Smooth muscle cell (in vitro differentiated cells): ENCODE results near the gene HIF1A. TPM values are rescaled to one million over a fixed set of nuclear protein-coding genes. Genes with fewer than 3 reads are reported as not detected.

Experiments
- DNase-seq: peaks from one replicate; lab custom pipeline; 2025; ENCODE audit not compliant: unreplicated experiment; lab: John Stamatoyannopoulos, UW
- H2AFZ ChIP-seq: fragments of 200-600 bp; sonication (generic); 2 replicates; pipeline ENCODE4 v1.6.0; 2016; ENCODE audit warnings: antibody characterized with exemption, low read depth, mild to moderate bottlenecking
- H3F3A ChIP-seq: fragments of 200-600 bp; sonication (generic); 2 replicates; pipeline ENCODE4 v1.6.0; 2017; ENCODE audit warnings: antibody characterized with exemption, low read depth
- H3K27ac ChIP-seq: fragments of 200-600 bp; sonication (generic); 2 replicates; pipeline ENCODE4 v1.5.1; 2016; ENCODE audit warnings: low read depth, mild to moderate bottlenecking
- H3K27me3 ChIP-seq: fragments of 200-600 bp; sonication (generic); 2 replicates; pipeline ENCODE4 v1.6.1; 2016; ENCODE audit warnings: low read depth, mild to moderate bottlenecking
- H3K36me3 ChIP-seq: fragments of 200-600 bp; sonication (generic); 2 replicates; pipeline ENCODE4 v1.5.1; 2016; ENCODE audit warnings: low read depth
- H3K4me1 ChIP-seq: fragments of 200-600 bp; sonication (generic); 2 replicates; pipeline ENCODE4 v1.5.1; 2016; ENCODE audit warnings: low read depth
- H3K4me2 ChIP-seq: fragments of 200-600 bp; sonication (generic); 2 replicates; pipeline ENCODE4 v1.6.0; 2016; ENCODE audit warnings: mild to moderate bottlenecking
- H3K4me3 ChIP-seq: fragments of 200-600 bp; sonication (generic); 2 replicates; pipeline ENCODE4 v1.5.1; 2016; ENCODE audit warnings: mild to moderate bottlenecking
- H3K79me2 ChIP-seq: fragments of 200-600 bp; sonication (generic); 2 replicates; pipeline ENCODE4 v1.6.0; 2016; ENCODE audit warnings: low read depth, mild to moderate bottlenecking
- H3K9ac ChIP-seq: fragments of 200-600 bp; sonication (generic); 2 replicates; pipeline ENCODE4 v1.6.0; 2016; ENCODE audit warnings: low read depth
- H3K9me3 ChIP-seq: fragments of 200-600 bp; sonication (generic); replicated peaks from 2 replicates; pipeline ENCODE4 v1.5.1; 2016; ENCODE audit warnings: low read depth
- H4K20me1 ChIP-seq: fragments of 200-600 bp; sonication (generic); 2 replicates; pipeline ENCODE4 v1.6.0; 2016; ENCODE audit warnings: low read depth
- WGBS: methylation state at CpG from one replicate; pipeline ENCODE4 v1.1.7; 2016; ENCODE audit warnings: low lambda C conversion rate; 5-methylcytosine and 5-hydroxymethylcytosine counted together
- polyA plus RNA-seq: library from polyadenylated mRNA; unstranded; fragments of >200 nt; fragmentation: Nextera tagmentation; extraction: Ambion mirVana; gene quantifications from 2 replicates; pipeline ENCODE4 v1.2.1, GENCODE V29; 2016
- total RNA-seq: library from RNA; depleted of rRNA; stranded (reverse); fragments of >200 nt; gene quantifications from 2 replicates; pipeline ENCODE4 v1.2.3, GENCODE V29; 2014
- TF ChIP-seq, protein P1 (sequence below): fragments of 200-600 bp; sonication (generic); IDR thresholded peaks from 2 replicates; pipeline ENCODE4 v1.5.1; 2017; ENCODE audit warnings: borderline replicate concordance, mild to moderate bottlenecking, antibody characterized with exemption; ENCODE audit not compliant: insufficient read depth, poor library complexity, severe bottlenecking

Gene HIF1A
- total and polyA plus RNA-seq, 2 experiments from 2014 or later: 140 to 376 TPM

GRCh38 chr14:61699027-61699426 lies 3.7 kb downstream of the HIF1A start:
- Histone ChIP-seq H4K20me1 (peaks cover 83% of the 10 kb centered on the region), H3K4me3 (peak overlapping the region; percentile 86), H3K9me3 (no peaks in the 10 kb centered on the region), H3K27ac (peak overlapping the region; percentile 94), H3K4me2 (peak overlapping the region; percentile 93), H3K9ac (peak overlapping the region; percentile 93), H3K4me1 (peaks cover 56% of the 10 kb centered on the region), H3K79me2 (peaks cover 87% of the 10 kb centered on the region), H3K36me3 (no peaks in the 10 kb centered on the region), H3K27me3 (no peaks in the 10 kb centered on the region), H3F3A (no peaks in the 10 kb centered on the region), H2AFZ (no peak overlapping the region)
- whole genome bisulfite sequencing: 49% methylated on average over 6 of the region's 6 CpGs
- TF ChIP-seq, protein P1, sequence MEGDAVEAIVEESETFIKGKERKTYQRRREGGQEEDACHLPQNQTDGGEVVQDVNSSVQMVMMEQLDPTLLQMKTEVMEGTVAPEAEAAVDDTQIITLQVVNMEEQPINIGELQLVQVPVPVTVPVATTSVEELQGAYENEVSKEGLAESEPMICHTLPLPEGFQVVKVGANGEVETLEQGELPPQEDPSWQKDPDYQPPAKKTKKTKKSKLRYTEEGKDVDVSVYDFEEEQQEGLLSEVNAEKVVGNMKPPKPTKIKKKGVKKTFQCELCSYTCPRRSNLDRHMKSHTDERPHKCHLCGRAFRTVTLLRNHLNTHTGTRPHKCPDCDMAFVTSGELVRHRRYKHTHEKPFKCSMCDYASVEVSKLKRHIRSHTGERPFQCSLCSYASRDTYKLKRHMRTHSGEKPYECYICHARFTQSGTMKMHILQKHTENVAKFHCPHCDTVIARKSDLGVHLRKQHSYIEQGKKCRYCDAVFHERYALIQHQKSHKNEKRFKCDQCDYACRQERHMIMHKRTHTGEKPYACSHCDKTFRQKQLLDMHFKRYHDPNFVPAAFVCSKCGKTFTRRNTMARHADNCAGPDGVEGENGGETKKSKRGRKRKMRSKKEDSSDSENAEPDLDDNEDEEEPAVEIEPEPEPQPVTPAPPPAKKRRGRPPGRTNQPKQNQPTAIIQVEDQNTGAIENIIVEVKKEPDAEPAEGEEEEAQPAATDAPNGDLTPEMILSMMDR: no peak
- no peak for DNase-seq

DNA sequence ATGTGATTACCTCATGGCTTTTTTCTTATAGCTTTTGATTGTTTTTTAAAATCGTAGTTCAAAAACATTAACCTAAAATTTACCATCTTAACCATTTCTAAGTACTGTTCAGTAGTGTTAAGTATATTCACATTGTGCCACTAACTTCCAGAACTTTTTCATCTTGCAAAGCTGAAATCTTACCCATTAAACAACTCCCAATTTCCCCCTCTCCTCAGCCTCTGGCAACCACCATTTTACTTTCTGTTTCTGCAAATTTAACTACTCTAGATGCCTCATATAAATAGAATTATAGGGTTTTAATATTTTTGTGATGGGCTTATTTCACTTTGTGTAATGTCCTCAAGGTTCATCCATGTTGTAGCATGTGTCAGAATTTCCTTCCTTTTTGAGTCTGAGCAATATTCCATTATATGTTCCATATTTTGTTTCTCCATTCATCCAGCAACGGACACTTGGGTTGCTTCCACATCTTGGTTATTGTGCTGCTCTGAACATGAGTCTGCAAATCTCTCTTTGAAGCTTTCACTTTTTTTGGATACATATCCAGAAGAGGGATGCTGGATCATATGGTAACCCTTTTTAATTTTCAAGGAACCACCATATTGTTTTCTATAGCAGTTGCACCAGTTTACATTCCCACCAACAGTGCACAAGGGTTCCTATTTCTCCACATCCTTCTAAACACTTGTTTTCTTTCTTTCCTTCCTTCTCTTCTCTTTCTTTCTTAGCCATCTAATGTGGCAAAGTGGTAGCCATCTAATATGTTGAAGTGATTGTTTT lies 5.0 kb downstream of the HIF1A start:
- Histone ChIP-seq H3K4me3 (peak overlapping the region; percentile 86), H3K9me3 (no peaks in the 10 kb centered on the region), H2AFZ (no peak overlapping the region), H3F3A (peaks cover 4% of the 10 kb centered on the region), H3K79me2 (peaks cover 100% of the 10 kb centered on the region), H3K9ac (no peak overlapping the region), H3K27ac (peak overlapping the region; percentile 94), H3K27me3 (no peaks in the 10 kb centered on the region), H4K20me1 (peaks cover 96% of the 10 kb centered on the region), H3K4me1 (peaks cover 64% of the 10 kb centered on the region), H3K4me2 (peak overlapping the region; percentile 93), H3K36me3 (no peaks in the 10 kb centered on the region)
- 77% methylated on average over 2 of the region's 2 CpGs for WGBS
- TF ChIP-seq, protein P1: no peak
- DNase-seq: no peak

- Histone ChIP-seq H3K4me1 (peaks cover 74% of the 10 kb centered on the region), H3K27ac (peak overlapping the region; percentile 94), H3K9ac (no peak overlapping the region), H3K79me2 (peaks cover 100% of the 10 kb centered on the region), H3K4me2 (peak overlapping the region; percentile 93), H3K36me3 (no peaks in the 10 kb centered on the region), H3K9me3 (no peaks in the 10 kb centered on the region), H2AFZ (no peak overlapping the region), H3K4me3 (no peak overlapping the region), H3K27me3 (no peaks in the 10 kb centered on the region), H3F3A (peaks cover 4% of the 10 kb centered on the region), H4K20me1 (peaks cover 100% of the 10 kb centered on the region)
- TF ChIP-seq, protein P1: no peak
- 66% methylated on average over 7 of the region's 7 CpGs for WGBS
- DNase-seq: no peak
Measured at GRCh38 chr14:61701946-61702345, 6.6 kb downstream of the HIF1A start.
